Measurements from ENCODE around the gene PLSCR1.

The PLSCR1 gene, protein sequence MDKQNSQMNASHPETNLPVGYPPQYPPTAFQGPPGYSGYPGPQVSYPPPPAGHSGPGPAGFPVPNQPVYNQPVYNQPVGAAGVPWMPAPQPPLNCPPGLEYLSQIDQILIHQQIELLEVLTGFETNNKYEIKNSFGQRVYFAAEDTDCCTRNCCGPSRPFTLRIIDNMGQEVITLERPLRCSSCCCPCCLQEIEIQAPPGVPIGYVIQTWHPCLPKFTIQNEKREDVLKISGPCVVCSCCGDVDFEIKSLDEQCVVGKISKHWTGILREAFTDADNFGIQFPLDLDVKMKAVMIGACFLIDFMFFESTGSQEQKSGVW

GRCh38 chr3:146544002-146544928 is at the start of gene PLSCR1:
Gene PLSCR1, minus strand, starts transcription at chr3:146544607. Its CDS starts 8,055 bp downstream, at chr3:146536552.
- TF ChIP-seq BACH2 (CRISPR knock-in tag; IDR thresholded peaks at IDR 0.05; ENCODE audit: borderline replicate concordance) (no peak), POU6F1 (CRISPR knock-in tag; IDR thresholded peaks at IDR 0.05; ENCODE audit: borderline replicate concordance, low read depth) (no peak)
- ATAC-seq = peak; percentile 96

- no peak for TF ChIP-seq ZFP3 (CRISPR knock-in tag; IDR thresholded peaks at IDR 0.05)
- no peak for ATAC-seq
Observed at GRCh38 chr3:146593776-146594175, 49.4 kb upstream of the PLSCR1 start.

DNA sequence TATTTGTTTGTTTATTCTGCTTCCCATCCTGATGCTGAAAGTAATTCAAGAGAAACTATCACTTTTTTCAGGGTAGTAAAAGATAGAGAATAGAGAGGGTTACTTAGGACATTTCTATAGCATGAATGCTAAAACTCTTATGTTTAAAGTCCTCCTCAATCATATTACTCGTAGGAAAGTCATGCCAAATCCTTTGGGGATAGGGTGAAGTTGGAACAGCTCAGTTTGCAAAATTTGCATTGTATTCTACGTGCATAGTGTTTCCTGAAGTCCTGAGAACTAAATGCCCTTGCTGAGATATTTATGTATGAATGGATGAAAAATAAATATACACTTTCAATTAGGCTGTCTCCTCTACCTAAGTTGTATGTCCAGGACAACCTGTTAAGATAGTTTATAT is 46.1 kb upstream of the PLSCR1 start:
- ATAC-seq = no peak
- TF ChIP-seq ARNTL (CRISPR knock-in tag; IDR thresholded peaks at IDR 0.05; ENCODE audit: borderline replicate concordance, low read depth) = no peak
- TF ChIP-seq, protein P1, sequence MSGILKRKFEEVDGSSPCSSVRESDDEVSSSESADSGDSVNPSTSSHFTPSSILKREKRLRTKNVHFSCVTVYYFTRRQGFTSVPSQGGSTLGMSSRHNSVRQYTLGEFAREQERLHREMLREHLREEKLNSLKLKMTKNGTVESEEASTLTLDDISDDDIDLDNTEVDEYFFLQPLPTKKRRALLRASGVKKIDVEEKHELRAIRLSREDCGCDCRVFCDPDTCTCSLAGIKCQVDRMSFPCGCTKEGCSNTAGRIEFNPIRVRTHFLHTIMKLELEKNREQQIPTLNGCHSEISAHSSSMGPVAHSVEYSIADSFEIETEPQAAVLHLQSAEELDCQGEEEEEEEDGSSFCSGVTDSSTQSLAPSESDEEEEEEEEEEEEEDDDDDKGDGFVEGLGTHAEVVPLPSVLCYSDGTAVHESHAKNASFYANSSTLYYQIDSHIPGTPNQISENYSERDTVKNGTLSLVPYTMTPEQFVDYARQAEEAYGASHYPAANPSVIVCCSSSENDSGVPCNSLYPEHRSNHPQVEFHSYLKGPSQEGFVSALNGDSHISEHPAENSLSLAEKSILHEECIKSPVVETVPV (CRISPR knock-in tag; IDR thresholded peaks at IDR 0.05) = no peak
- no peak for TF ChIP-seq POU6F1 (CRISPR knock-in tag; IDR thresholded peaks at IDR 0.05; ENCODE audit: borderline replicate concordance, low read depth)
- no peak for TF ChIP-seq TSHZ2 (CRISPR knock-in tag; IDR thresholded peaks at IDR 0.05)
- TF ChIP-seq ZC3H10 (CRISPR knock-in tag; IDR thresholded peaks at IDR 0.05) = no peak
- TF ChIP-seq ZFP3 (CRISPR knock-in tag; IDR thresholded peaks at IDR 0.05) = no peak
- TF ChIP-seq BACH2 (CRISPR knock-in tag; IDR thresholded peaks at IDR 0.05; ENCODE audit: borderline replicate concordance) = no peak
- TF ChIP-seq CSDC2 (CRISPR knock-in tag; IDR thresholded peaks at IDR 0.05) = no peak
- no peak for TF ChIP-seq TCF4 (CRISPR knock-in tag; IDR thresholded peaks at IDR 0.05; ENCODE audit: borderline replicate concordance)
- no peak for TF ChIP-seq ZNF70 (CRISPR knock-in tag; IDR thresholded peaks at IDR 0.05)
- TF ChIP-seq ZNF8 (CRISPR knock-in tag; IDR thresholded peaks at IDR 0.05) = no peak
- no peak for TF ChIP-seq OSR1 (CRISPR knock-in tag; IDR thresholded peaks at IDR 0.05)
- TF ChIP-seq PPARA (CRISPR knock-in tag; IDR thresholded peaks at IDR 0.05; ENCODE audit: borderline replicate concordance) = no peak
- no peak for TF ChIP-seq GLIS3 (CRISPR knock-in tag; IDR thresholded peaks at IDR 0.05)
- no peak for TF ChIP-seq ESRRG (CRISPR knock-in tag; IDR thresholded peaks at IDR 0.05)
- TF ChIP-seq ZFP30 (CRISPR knock-in tag; IDR thresholded peaks at IDR 0.05) = no peak
- TF ChIP-seq, protein P2, sequence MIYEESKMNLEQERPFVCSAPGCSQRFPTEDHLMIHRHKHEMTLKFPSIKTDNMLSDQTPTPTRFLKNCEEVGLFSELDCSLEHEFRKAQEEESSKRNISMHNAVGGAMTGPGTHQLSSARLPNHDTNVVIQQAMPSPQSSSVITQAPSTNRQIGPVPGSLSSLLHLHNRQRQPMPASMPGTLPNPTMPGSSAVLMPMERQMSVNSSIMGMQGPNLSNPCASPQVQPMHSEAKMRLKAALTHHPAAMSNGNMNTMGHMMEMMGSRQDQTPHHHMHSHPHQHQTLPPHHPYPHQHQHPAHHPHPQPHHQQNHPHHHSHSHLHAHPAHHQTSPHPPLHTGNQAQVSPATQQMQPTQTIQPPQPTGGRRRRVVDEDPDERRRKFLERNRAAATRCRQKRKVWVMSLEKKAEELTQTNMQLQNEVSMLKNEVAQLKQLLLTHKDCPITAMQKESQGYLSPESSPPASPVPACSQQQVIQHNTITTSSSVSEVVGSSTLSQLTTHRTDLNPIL (CRISPR knock-in tag; IDR thresholded peaks at IDR 0.05; ENCODE audit: low read depth) = no peak
- TF ChIP-seq ZNF565 (CRISPR knock-in tag; conservative IDR thresholded peaks at IDR 0.05; ENCODE audit: low read depth) = no peak
